Effector memory CD4-positive, alpha-beta T cell (primary cell): ENCODE results near the gene IL17C.

Source experiments
- DNase-seq, 3 donors: peaks; one replicate each; pipeline ENCODE4 v3.0.0-alpha.2; 2020
- H3K27ac ChIP-seq: 2 replicates; pipeline ENCODE4 v1.7.0; 2013; ENCODE audit warnings: mild to moderate bottlenecking, low read length, moderate library complexity; ENCODE audit not compliant: insufficient read depth, poor library complexity, severe bottlenecking
- H3K27me3 ChIP-seq: replicated peaks from 2 replicates; pipeline ENCODE4 v1.7.0; 2013; ENCODE audit warnings: mild to moderate bottlenecking, low read length; ENCODE audit not compliant: insufficient read depth, control insufficient read depth, poor library complexity, severe bottlenecking
- H3K36me3 ChIP-seq: 2 replicates; pipeline ENCODE4 v1.7.0; 2013; ENCODE audit warnings: mild to moderate bottlenecking, low read length, moderate library complexity; ENCODE audit not compliant: control insufficient read depth, insufficient read depth
- H3K4me1 ChIP-seq: 2 replicates; pipeline ENCODE4 v1.7.0; 2013; ENCODE audit warnings: low read length, mild to moderate bottlenecking; ENCODE audit not compliant: control insufficient read depth, insufficient read depth, poor library complexity, severe bottlenecking
- H3K4me3 ChIP-seq: 2 replicates; pipeline ENCODE4 v1.7.0; 2013; ENCODE audit warnings: low read length, low read depth, mild to moderate bottlenecking; ENCODE audit not compliant: insufficient read depth, poor library complexity, severe bottlenecking
- H3K9me3 ChIP-seq: 2 replicates; pipeline ENCODE4 v1.7.0; 2013; ENCODE audit warnings: mild to moderate bottlenecking, low read length, moderate library complexity; ENCODE audit not compliant: control insufficient read depth

The IL17C gene

DNA sequence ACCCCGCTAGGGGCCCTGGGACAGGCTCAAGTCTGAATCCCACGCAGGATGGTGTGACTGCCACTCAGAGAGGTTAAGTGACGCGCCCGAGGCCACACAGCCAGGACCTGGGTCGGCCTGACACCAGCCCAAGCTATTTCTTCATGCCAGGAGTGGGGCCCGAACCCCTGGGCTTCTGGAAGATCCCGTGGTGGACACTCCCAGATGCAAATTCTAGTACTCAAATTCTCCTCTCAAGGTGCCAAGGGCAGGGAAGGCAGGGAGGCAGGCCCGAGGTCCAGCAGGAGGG, 5.2 kb downstream of the IL17C start:
- DNase-seq, result no peak
- Histone ChIP-seq H3K36me3 (peaks cover 12% of the 10 kb centered on the region), H3K4me3 (no peak overlapping the region), H3K4me1 (peaks cover 13% of the 10 kb centered on the region), H3K27me3 (no peaks in the 10 kb centered on the region), H3K9me3 (no peaks in the 10 kb centered on the region), H3K27ac (no peak overlapping the region)

DNA sequence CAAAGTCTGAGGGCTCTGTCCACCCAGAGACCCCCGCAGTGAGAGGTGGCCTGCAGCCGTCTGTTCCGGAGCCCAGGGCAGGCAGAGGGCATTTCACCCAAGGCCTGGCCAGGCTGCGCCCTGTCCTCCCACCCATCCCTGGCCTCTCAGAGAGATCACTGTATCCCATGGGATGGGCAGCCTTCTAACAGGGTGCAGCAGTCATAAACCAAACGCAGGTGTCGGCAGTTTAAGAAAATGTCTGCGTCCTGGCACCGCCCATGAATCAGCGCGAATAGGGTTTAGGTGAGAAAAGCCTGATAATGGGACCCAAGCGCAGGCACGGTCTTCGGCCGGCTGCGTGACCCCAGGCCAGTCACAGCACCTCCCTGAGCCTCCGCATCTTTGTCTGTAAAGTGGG, 7.1 kb downstream of the IL17C start:
- no peak for DNase-seq
- no peak overlapping the region for H3K4me3 ChIP-seq
- no peak overlapping the region for H3K27ac ChIP-seq

DNA sequence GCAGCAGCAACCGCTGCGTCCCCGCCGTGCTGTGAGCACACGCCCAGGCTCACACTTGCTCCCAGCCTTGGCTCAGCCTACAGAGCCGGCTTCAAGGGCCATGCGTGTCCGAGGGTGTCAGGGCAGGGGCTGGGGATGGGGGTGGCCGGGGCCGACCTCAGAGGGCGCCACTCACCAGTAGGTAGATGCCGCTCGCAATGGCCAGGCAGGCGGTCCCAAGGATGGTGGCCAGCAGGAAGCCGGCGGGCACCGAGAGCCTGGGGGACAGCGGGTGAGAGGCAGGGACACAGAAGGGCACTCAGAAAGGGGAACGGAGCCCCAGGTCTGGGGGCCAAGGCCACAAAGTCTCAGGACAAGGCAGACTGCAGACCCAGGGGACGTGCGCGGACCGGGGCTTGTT, 7.6 kb downstream of the IL17C start:
- Histone ChIP-seq H3K36me3 (peaks cover 23% of the 10 kb centered on the region), H3K4me3 (no peak overlapping the region), H3K27ac (no peak overlapping the region), H3K9me3 (no peaks in the 10 kb centered on the region), H3K27me3 (no peaks in the 10 kb centered on the region), H3K4me1 (peaks cover 12% of the 10 kb centered on the region)
- no peak for DNase-seq

More for the DNA sequence above, 7.1 kb downstream of the IL17C start:
- Histone ChIP-seq H3K9me3 (no peaks in the 10 kb centered on the region), H3K36me3 (peaks cover 23% of the 10 kb centered on the region), H3K4me1 (peaks cover 12% of the 10 kb centered on the region), H3K27me3 (no peaks in the 10 kb centered on the region)

DNA sequence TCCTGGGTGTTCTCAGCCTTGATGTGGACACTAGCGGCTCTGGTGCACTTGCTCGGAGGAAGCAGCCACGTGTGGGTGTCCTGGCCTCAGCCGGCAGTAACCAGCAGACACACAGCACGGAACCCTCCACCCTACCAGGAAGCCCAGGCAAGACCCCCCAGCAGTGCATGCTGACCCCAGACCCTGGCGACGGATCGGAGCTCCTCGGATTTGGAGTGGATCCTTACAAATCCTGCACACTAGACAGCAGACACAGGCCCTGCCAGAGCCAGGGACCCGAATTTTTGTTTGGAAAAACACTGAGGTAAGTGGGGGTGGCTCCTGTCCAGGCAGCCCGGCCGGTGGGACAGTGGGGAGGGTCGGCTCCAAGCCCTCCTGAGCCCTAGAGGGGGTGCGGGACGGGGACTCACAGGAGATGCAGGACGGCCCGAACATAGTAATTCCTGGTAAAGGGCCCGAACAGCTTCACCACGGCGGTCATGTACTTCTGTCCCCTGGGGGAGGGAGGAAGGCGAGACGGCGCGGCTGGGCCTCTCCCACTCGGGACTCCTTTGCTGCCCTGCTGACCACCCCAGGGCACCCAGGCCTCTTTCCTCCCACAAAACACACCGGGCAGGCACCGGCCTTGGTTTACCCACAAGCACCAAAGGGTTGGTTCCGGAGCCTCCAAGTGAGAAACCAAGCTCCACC, 8.1 kb downstream of the IL17C start:
- no peaks in the 10 kb centered on the region for H3K27me3 ChIP-seq
- H3K4me3 ChIP-seq, result no peak overlapping the region
- DNase-seq, result no peak
- no peak overlapping the region for H3K27ac ChIP-seq
- peaks cover 17% of the 10 kb centered on the region for H3K4me1 ChIP-seq
- H3K36me3 ChIP-seq, result peaks cover 23% of the 10 kb centered on the region
- H3K9me3 ChIP-seq, result no peaks in the 10 kb centered on the region

DNA sequence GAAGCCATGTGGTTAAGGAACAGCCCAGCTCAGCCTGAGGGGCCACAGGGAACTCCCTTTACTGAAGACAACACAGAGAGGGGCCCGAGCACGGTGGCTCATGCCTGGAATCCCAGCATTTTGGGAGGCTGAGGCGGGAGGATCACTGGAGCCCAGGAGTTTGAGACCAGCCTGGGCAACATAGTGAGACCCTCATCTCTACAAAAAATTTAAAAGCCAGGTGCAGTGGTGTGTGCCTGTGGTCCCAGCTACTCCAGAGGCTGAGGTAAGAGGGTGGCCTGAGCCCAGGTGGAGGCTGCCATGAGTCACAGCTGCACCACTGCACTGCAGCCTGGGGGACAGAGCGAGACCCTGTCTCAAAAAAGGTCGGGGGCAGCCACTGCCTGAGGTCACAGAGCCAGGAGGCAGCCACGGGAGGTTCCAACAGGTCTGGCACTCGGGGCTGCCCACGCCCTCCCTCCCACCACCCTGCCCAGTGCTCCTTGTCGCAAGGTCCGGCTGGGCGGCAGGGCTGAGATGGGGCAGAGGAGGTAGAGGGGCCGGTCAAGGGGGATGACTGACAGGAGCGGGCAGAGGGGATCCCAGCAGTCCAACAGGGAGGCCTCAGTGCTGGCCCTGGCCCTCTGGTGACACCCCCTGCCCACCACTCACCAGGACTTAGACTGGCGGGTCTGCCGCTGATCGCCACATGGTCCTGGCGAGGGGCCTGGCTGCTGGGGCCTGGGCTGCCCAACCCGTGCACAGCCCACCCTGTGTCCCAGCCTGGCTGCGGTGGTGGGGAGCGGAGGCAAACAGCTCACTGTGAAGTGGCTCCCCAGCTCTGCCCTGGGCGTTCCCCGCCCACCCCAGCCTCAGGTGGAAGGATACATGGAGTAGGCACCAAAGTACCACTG, 9.1 kb downstream of the IL17C start:
- H3K4me1 ChIP-seq, result peaks cover 23% of the 10 kb centered on the region
- no peak overlapping the region for H3K27ac ChIP-seq
- peaks cover 23% of the 10 kb centered on the region for H3K36me3 ChIP-seq

DNA sequence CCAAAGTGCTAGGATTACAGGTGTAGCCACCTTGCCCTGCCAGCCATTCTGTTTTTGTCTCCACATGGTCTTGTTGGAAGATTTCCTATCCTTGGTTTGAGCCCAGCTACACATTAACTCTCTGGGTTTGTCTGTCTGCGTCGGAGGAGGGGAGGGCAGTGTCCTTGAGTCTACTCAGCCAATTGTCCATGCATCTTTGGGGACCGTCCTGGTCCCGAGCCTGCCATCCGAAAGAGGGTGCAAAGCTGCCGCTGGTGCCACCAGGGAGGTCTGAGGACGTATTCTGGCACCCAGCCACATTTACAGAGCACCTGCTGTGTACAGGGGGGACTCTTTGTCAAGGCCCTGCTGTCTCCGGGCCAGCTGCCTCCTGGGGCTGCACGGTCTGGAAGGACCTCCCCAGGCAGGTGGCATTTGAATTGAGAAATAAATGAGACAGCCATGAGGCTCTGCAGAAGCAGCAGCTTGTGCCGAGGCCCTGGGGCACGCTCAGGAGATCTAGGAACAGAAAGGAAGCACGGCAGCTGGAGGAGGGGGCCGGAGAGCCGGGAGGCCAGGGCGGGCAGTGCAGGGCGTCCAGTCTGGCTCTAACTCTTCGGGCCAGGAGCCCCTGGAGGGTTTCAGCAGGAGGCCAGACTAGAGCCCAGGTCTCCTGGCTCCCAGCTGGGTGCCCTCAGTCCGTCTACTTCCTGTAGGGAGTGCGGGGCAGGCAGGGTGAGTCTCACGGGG, 11.0 kb downstream of the IL17C start:
- H3K4me3 ChIP-seq, result peak overlapping the region; percentile 92
- DNase-seq, result no peak
- H3K36me3 ChIP-seq, result peaks cover 17% of the 10 kb centered on the region
- H3K27ac ChIP-seq, result peak overlapping the region; percentile 92
- H3K9me3 ChIP-seq, result no peaks in the 10 kb centered on the region
- peaks cover 23% of the 10 kb centered on the region for H3K4me1 ChIP-seq
- H3K27me3 ChIP-seq, result no peaks in the 10 kb centered on the region

More for the DNA sequence above, 9.1 kb downstream of the IL17C start:
- no peak overlapping the region for H3K4me3 ChIP-seq
- DNase-seq, result no peak
- no peaks in the 10 kb centered on the region for H3K9me3 ChIP-seq
- H3K27me3 ChIP-seq, result no peaks in the 10 kb centered on the region

DNA sequence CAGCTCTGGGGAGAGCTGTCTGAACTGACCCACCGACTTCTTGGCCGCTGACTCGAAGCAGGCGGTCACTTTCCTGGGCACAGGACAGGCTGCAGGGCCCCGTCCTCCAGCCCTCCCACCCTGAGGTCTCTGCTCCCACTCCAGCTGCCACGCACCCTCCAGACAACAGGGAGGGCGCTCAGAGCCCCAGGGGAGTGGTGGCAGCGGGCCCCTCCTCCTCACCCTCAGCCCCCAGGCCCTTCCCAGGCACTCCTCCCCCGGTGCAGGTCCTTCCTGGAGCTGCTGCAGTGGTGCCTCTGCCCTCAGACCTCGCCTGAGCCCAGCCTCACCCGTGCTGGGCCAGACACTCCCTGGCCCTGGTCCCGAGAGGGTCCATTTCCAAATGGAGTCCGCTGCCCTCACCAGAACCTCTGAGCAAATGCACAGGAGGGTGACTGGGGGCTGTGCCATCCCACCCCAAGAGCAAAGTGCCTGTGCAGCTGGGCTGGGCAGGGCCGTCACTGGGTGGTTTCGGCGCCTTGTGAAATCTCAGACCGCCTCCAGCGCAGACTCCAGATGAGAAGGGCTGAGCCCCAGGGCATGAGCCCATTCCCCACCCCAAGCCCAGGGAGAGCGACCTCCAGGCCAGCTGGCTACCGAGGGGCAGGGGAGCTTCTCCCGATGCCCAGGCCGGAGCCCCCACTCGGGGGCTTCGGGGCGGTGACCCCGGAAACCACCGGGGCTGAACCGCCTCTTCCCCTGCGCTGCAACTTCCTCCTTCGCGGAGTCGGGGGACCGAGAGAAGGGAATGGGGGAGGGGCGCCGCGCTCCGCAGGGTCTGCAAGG, 11.8 kb downstream of the IL17C start:
- Histone ChIP-seq H3K4me3 (peak overlapping the region; percentile 92), H3K27me3 (no peaks in the 10 kb centered on the region), H3K36me3 (peaks cover 18% of the 10 kb centered on the region), H3K9me3 (no peaks in the 10 kb centered on the region), H3K27ac (peak overlapping the region; percentile 92), H3K4me1 (peaks cover 23% of the 10 kb centered on the region)
- peak in 1 of 3 donors; percentile 20 for DNase-seq

DNA sequence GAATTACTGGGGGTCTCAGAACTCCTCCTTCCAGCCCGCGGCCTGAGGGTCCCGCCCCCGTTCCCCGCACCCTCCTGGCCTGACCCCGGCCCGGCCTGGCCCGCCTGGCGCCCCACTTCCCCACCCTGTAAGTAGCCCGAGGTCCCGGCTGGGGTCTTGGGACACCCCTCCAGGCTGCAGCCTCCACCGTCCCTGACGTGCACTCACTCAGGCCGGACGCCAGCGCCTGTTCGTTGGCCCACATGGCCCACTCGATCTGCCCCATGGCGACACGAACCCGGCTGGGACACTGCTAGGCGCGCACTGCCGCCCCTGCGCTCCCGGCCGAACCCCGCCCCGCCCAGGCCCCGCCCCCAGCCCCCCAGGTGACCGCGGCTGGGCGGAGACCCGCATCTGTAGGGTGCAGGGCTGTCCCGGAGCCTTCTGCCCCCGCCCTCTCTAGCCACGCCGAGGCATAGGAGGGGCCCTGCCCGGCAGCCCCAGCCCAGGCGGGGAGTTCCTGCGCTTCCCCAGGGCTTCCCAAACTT, 12.4 kb downstream of the IL17C start, which contains the start of gene CYBA:
Gene CYBA, minus strand, starts transcription at position 305 of the 527 bp plus-strand sequence. Its CDS starts 40 bp downstream, at position 265.
- H3K27ac ChIP-seq, result peak within 1 kb of the TSS; percentile 92
- H3K4me3 ChIP-seq, result peak within 1 kb of the TSS; percentile 92
- H3K27me3 ChIP-seq, result no peaks in the 10 kb centered on the region
- no peaks in the 10 kb centered on the region for H3K9me3 ChIP-seq
- H3K36me3 ChIP-seq, result peaks cover 16% of the 10 kb centered on the region
- peak; percentile 73 to 77 (median 74) for DNase-seq
- peaks cover 23% of the 10 kb centered on the region for H3K4me1 ChIP-seq

DNA sequence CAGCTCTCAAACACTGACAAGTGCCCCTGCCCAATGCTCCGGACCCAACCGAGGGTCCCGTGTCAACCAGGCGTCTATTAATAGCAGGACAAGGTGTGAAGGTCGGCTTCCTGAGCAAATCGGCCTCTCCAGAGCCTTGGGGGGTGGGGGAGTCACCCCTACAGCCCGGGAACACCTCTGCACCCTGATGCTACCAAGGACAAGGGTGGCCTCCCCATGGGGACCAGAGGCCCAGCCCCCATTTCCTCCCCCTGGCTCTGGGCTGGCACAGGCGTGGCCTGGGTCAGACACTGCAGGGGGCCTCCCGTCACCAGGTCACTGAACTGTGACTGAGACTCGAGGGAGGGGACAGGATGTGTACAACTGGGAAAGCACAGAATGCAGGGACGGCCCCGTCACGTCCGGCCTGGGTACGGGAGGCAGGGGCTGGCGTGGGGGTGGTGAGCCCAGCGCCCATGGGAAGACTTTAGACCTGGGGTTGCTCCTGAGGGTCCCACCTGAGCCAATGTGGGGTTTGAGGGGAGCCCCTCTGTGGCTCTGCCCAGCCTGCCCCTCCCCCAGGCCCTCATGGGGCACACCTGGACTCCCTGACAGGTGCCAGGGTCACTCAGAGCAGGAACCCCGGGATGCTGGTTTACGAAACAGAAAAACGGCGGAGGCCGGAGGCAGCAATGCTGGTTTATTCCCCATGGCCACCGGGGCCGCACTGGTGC, 13.1 kb downstream of the IL17C start:
- peaks cover 16% of the 10 kb centered on the region for H3K36me3 ChIP-seq
- DNase-seq, result peak; percentile 62 to 77 (median 70)

More for the DNA sequence above, 13.1 kb downstream of the IL17C start:
- Histone ChIP-seq H3K4me3 (peak overlapping the region; percentile 92), H3K27ac (peak overlapping the region; percentile 92), H3K4me1 (peaks cover 23% of the 10 kb centered on the region), H3K9me3 (no peaks in the 10 kb centered on the region), H3K27me3 (no peaks in the 10 kb centered on the region)
